ENCODE measurements around the gene AGO1. TPM values are rescaled to one million over a fixed set of nuclear protein-coding genes. Genes with fewer than 3 reads are reported as not detected.

Gene AGO1
- polyA plus RNA-seq, 1 donor from 2014 or later = 13.0 TPM

GRCh38 chr1:35886577-35887431, 3.8 kb downstream of the AGO1 start:
- no peak overlapping the region for H2AFZ ChIP-seq (ENCODE audit: low read depth, low read length)
- no peaks in the 10 kb centered on the region for H3K9me2 ChIP-seq (ENCODE audit: insufficient read depth, low read length)
- H3K9me3 ChIP-seq (ENCODE audit: low read length) = no peaks in the 10 kb centered on the region
- H3F3A ChIP-seq (ENCODE audit: insufficient read depth, low read length, poor library complexity, severe bottlenecking) = no peaks in the 10 kb centered on the region
- H3K4me3 ChIP-seq (ENCODE audit: low read length) = peak overlapping the region; percentile 99
- H3K9ac ChIP-seq (ENCODE audit: low read length) = peak overlapping the region; percentile 49
- peaks cover 49% of the 10 kb centered on the region for H3K79me2 ChIP-seq (replicated peaks; ENCODE audit: insufficient read depth, low read length)
- TF ChIP-seq RAD21 (conservative IDR thresholded peaks at IDR 0.05) (no peak), MXI1 (conservative IDR thresholded peaks at IDR 0.05; ENCODE audit: poor library complexity, severe bottlenecking) (no peak), EZH2 (IDR thresholded peaks at IDR 0.05; ENCODE audit: borderline replicate concordance, insufficient read depth, low read length, poor library complexity, severe bottlenecking) (no peak), CTCF (IDR thresholded peaks at IDR 0.05; ENCODE audit: poor library complexity, severe bottlenecking) (no peak), TAF1 (IDR thresholded peaks at IDR 0.05; ENCODE audit: low read depth) (no peak), EP300 (conservative IDR thresholded peaks at IDR 0.05; ENCODE audit: poor library complexity, severe bottlenecking) (no peak), SMC3 (conservative IDR thresholded peaks at IDR 0.05; ENCODE audit: poor library complexity) (no peak), POLR2AphosphoS5 (IDR thresholded peaks at IDR 0.05) (no peak)
- TF ChIP-seq, protein P1, sequence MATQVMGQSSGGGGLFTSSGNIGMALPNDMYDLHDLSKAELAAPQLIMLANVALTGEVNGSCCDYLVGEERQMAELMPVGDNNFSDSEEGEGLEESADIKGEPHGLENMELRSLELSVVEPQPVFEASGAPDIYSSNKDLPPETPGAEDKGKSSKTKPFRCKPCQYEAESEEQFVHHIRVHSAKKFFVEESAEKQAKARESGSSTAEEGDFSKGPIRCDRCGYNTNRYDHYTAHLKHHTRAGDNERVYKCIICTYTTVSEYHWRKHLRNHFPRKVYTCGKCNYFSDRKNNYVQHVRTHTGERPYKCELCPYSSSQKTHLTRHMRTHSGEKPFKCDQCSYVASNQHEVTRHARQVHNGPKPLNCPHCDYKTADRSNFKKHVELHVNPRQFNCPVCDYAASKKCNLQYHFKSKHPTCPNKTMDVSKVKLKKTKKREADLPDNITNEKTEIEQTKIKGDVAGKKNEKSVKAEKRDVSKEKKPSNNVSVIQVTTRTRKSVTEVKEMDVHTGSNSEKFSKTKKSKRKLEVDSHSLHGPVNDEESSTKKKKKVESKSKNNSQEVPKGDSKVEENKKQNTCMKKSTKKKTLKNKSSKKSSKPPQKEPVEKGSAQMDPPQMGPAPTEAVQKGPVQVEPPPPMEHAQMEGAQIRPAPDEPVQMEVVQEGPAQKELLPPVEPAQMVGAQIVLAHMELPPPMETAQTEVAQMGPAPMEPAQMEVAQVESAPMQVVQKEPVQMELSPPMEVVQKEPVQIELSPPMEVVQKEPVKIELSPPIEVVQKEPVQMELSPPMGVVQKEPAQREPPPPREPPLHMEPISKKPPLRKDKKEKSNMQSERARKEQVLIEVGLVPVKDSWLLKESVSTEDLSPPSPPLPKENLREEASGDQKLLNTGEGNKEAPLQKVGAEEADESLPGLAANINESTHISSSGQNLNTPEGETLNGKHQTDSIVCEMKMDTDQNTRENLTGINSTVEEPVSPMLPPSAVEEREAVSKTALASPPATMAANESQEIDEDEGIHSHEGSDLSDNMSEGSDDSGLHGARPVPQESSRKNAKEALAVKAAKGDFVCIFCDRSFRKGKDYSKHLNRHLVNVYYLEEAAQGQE (IDR thresholded peaks at IDR 0.05; ENCODE audit: borderline replicate concordance) = no peak
- H3K27me3 ChIP-seq (ENCODE audit: insufficient read depth, low read depth, low read length) = no peaks in the 10 kb centered on the region
- H3K4me2 ChIP-seq (ENCODE audit: low read length) = peak overlapping the region; percentile 47
- no peaks in the 10 kb centered on the region for H3K36me3 ChIP-seq (ENCODE audit: insufficient read depth, low read length)
- peak overlapping the region; percentile 54 for H3K27ac ChIP-seq (ENCODE audit: low read length)
- no peaks in the 10 kb centered on the region for H4K20me1 ChIP-seq (ENCODE audit: insufficient read depth)

DNA sequence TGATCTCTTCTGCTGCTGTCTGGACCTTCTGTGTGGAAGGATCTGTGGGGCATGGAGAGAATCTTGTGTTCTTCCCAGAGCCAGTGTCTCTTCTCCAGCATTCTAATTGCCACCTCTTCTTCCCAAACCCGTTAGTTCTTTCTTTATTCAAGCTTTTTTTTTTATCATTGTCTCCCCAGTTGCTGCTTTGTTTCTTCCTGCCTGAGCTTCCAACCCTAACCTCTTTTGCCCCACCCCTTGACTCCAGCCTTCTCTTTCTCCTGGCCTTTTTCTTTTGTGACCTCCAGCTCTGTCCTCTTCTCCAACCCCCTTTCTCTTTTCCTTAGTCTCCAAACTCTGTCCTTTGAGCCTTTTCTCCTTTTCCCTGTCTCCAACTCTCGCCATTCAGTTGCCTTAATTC, 4.5 kb downstream of the AGO1 start:
- no peaks in the 10 kb centered on the region for H3K36me3 ChIP-seq (ENCODE audit: insufficient read depth, low read length)
- H3K27ac ChIP-seq (ENCODE audit: low read length) = no peak overlapping the region
- no peak overlapping the region for H3K4me2 ChIP-seq (ENCODE audit: low read length)
- TF ChIP-seq EZH2 (IDR thresholded peaks at IDR 0.05; ENCODE audit: borderline replicate concordance, insufficient read depth, low read length, poor library complexity, severe bottlenecking) (no peak), EP300 (conservative IDR thresholded peaks at IDR 0.05; ENCODE audit: poor library complexity, severe bottlenecking) (no peak), TAF1 (IDR thresholded peaks at IDR 0.05; ENCODE audit: low read depth) (no peak), POLR2AphosphoS5 (IDR thresholded peaks at IDR 0.05) (no peak), SMC3 (conservative IDR thresholded peaks at IDR 0.05; ENCODE audit: poor library complexity) (no peak), MXI1 (conservative IDR thresholded peaks at IDR 0.05; ENCODE audit: poor library complexity, severe bottlenecking) (no peak), RAD21 (conservative IDR thresholded peaks at IDR 0.05) (no peak), CTCF (IDR thresholded peaks at IDR 0.05; ENCODE audit: poor library complexity, severe bottlenecking) (no peak)
- TF ChIP-seq, protein P1 (IDR thresholded peaks at IDR 0.05; ENCODE audit: borderline replicate concordance) = no peak
- peaks cover 49% of the 10 kb centered on the region for H3K79me2 ChIP-seq (replicated peaks; ENCODE audit: insufficient read depth, low read length)
- no peaks in the 10 kb centered on the region for H3K27me3 ChIP-seq (ENCODE audit: insufficient read depth, low read depth, low read length)
- no peak overlapping the region for H3K9ac ChIP-seq (ENCODE audit: low read length)
- no peaks in the 10 kb centered on the region for H3K9me3 ChIP-seq (ENCODE audit: low read length)
- H2AFZ ChIP-seq (ENCODE audit: low read depth, low read length) = no peak overlapping the region
- H3K4me3 ChIP-seq (ENCODE audit: low read length) = peak overlapping the region; percentile 99
- no peaks in the 10 kb centered on the region for H3K9me2 ChIP-seq (ENCODE audit: insufficient read depth, low read length)
- no peaks in the 10 kb centered on the region for H3F3A ChIP-seq (ENCODE audit: insufficient read depth, low read length, poor library complexity, severe bottlenecking)
- H4K20me1 ChIP-seq (ENCODE audit: insufficient read depth) = no peaks in the 10 kb centered on the region

Data from neural cell (in vitro differentiated cells).